CD4-positive, alpha-beta T cell (primary cell): ENCODE data around the gene MAU2. TPM values are rescaled to one million over a fixed set of nuclear protein-coding genes. Genes with fewer than 3 reads are reported as not detected.
A peak's percentile ranks its signal among the peaks of the same experiment; 100 is the strongest.

Experiments
- ATAC-seq: fragments of 200-7000 bp; cut with Tn5 transposase; one replicate; pipeline ENCODE4 v1.10.0; 2022; ENCODE audit warnings: mild to moderate bottlenecking; ENCODE audit not compliant: poor library complexity
- CTCF ChIA-PET: fragments of 350-600 bp; sonication (Branson Sonifier 250); formaldehyde crosslinking; loops from one replicate; lab custom pipeline; 2021; ENCODE audit warnings: antibody characterized with exemption, inconsistent platforms; lab: Charles Lee
- POLR2A ChIA-PET: fragments of 350-600 bp; sonication (Branson Sonifier 250); formaldehyde crosslinking; loops from one replicate; lab custom pipeline; 2021; ENCODE audit warnings: antibody characterized with exemption, inconsistent platforms; lab: Charles Lee
- DNase-seq, 14 experiments: peaks; one replicate each; pipeline ENCODE4 v3.0.0-alpha.2; 2013 to 2020; ENCODE audit warnings: mixed read lengths in 2 of 14
- H3K27ac ChIP-seq, 2 donors: one replicate each; pipeline versions ENCODE4 v1.5.1 to v1.7.0; 2013; ENCODE audit warnings: low read length in 2 of 2, low read depth in 1 of 2, mild to moderate bottlenecking in 1 of 2
- H3K27me3 ChIP-seq, 2 experiments: 1 replicate in 1 of 2; 2 replicates in 1 of 2; pipeline versions ENCODE4 v1.6.1 to v1.7.0; 2013; ENCODE audit warnings: low read length in 2 of 2, control low read depth in 1 of 2, mild to moderate bottlenecking in 1 of 2, moderate library complexity in 1 of 2; ENCODE audit not compliant: insufficient read depth in 2 of 2, control insufficient read depth in 1 of 2
- H3K36me3 ChIP-seq: one replicate; pipeline ENCODE4 v1.6.1; 2013; ENCODE audit warnings: low read length, control low read depth; ENCODE audit not compliant: insufficient read depth
- H3K4me1 ChIP-seq: one replicate; pipeline ENCODE4 v1.6.1; 2013; ENCODE audit warnings: low read length, control low read depth; ENCODE audit not compliant: insufficient read depth
- H3K4me3 ChIP-seq: one replicate; pipeline ENCODE4 v1.5.1; 2013; ENCODE audit warnings: mild to moderate bottlenecking, low read length, moderate library complexity
- H3K9me3 ChIP-seq, 2 experiments: 1 replicate in 1 of 2; 2 replicates in 1 of 2; pipeline versions ENCODE4 v1.6.1 to v1.7.0; 2013; ENCODE audit warnings: low read length in 2 of 2, mild to moderate bottlenecking in 2 of 2, control low read depth in 1 of 2, moderate library complexity in 1 of 2; ENCODE audit not compliant: control insufficient read depth in 1 of 2, insufficient read depth in 1 of 2
- H3K27ac Mint-ChIP-seq: one replicate; pipeline ENCODE4 v1.8.0; 2020; ENCODE audit warnings: mixed read lengths
- H3K27me3 Mint-ChIP-seq: one replicate; pipeline ENCODE4 v1.8.0; 2021; ENCODE audit warnings: mixed read lengths
- H3K36me3 Mint-ChIP-seq: one replicate; pipeline ENCODE4 v1.8.0; 2021; ENCODE audit warnings: low read depth, mixed read lengths
- H3K4me1 Mint-ChIP-seq: one replicate; pipeline ENCODE4 v1.8.0; 2021; ENCODE audit warnings: low read depth, mixed read lengths
- H3K4me3 Mint-ChIP-seq: one replicate; pipeline ENCODE4 v1.8.0; 2020; ENCODE audit warnings: mild to moderate bottlenecking, mixed read lengths
- H3K9me3 Mint-ChIP-seq: one replicate; pipeline ENCODE4 v1.8.0; 2020; ENCODE audit warnings: mixed read lengths
- CTCF ChIP-seq: fragments of 200-600 bp; IDR thresholded peaks from one replicate; pipeline ENCODE4 v1.8.0; 2022; ENCODE audit warnings: antibody characterized with exemption, mild to moderate bottlenecking
- intact Hi-C, 2 experiments: fragments of 100-400 bp; cut with DNase I in 1 of 2; cut with micrococcal nuclease in 1 of 2; formaldehyde crosslinking; loops; one replicate each; pipeline versions ENCODE4 v1.15.1 to v1.9.0; 2023 to 2025; cut with DNase I, micrococcal nuclease
- total RNA-seq, 174 experiments: library from RNA in 2 of 174; stranded (reverse) in 2 of 174; gene quantifications; one replicate each; pipeline ENCODE4 v1.2.3 and lab custom pipeline; 2021 to 2026

MAU2 gene
- total RNA-seq, 2 experiments from 2014 or later = 132 to 133 TPM

- H3K4me1 Mint-ChIP-seq = peaks cover 14% of the 10 kb centered on the region
- no peaks in the 10 kb centered on the region for H3K36me3 ChIP-seq
- ChIA-PET CTCF (no interaction called here), POLR2A (no interaction called here)
- no peak for ATAC-seq
- peaks cover 20% of the 10 kb centered on the region for H3K4me1 ChIP-seq
- no peaks in the 10 kb centered on the region for H3K27me3 ChIP-seq
- TF ChIP-seq CTCF = no peak
- no peak overlapping the region for H3K27ac ChIP-seq
- no peak overlapping the region for H3K27ac Mint-ChIP-seq
- intact Hi-C loops = no loop called here
- no peaks in the 10 kb centered on the region for H3K9me3 ChIP-seq
- no peaks in the 10 kb centered on the region for H3K9me3 Mint-ChIP-seq
- H3K4me3 ChIP-seq = no peak overlapping the region
- H3K27me3 Mint-ChIP-seq = no peaks in the 10 kb centered on the region
- DNase-seq = no peak
- peak overlapping the region; percentile 73 for H3K4me3 Mint-ChIP-seq
- H3K36me3 Mint-ChIP-seq = peaks cover 10% of the 10 kb centered on the region
Observed at GRCh38 chr19:19382118-19382517, 61.5 kb downstream of the MAU2 start.

- Histone ChIP-seq H3K27me3 (no peaks in the 10 kb centered on the region), H3K27ac (no peak overlapping the region), H3K9me3 (no peaks in the 10 kb centered on the region), H3K36me3 (no peaks in the 10 kb centered on the region), H3K4me3 (peak overlapping the region; percentile 92), H3K4me1 (peaks cover 44% of the 10 kb centered on the region)
- ChIA-PET CTCF (interaction anchor here (0.9 to 1.6 kb wide), 2 partner anchors 12 to 21 kb away, joined by 3 to 7 read pairs; partner anchors contain the start of gene GATAD2A), POLR2A (interaction anchor here (1.4 to 2.3 kb wide), 10 partner anchors 9 to 517 kb away, joined by 3 to 44 read pairs (median 6); partner anchors contain the start of genes GATAD2A and ZNF93)
- Mint-ChIP-seq H3K27ac (peak overlapping the region; percentile 94), H3K4me3 (peak overlapping the region; percentile 99), H3K4me1 (peaks cover 37% of the 10 kb centered on the region), H3K9me3 (no peaks in the 10 kb centered on the region), H3K36me3 (peaks cover 10% of the 10 kb centered on the region), H3K27me3 (no peaks in the 10 kb centered on the region)
- no peak for TF ChIP-seq CTCF
- DNase-seq (no peak), ATAC-seq (no peak)
- intact Hi-C loops = loop anchor here in 1 of 2 experiments (2.0 kb wide), 1 partner anchor 18 kb away; no protein-coding TSS in a partner anchor
Observed at GRCh38 chr19:19384486-19384885, 63.9 kb downstream of the MAU2 start.

- H3K27ac Mint-ChIP-seq = peak overlapping the region; percentile 94
- intact Hi-C loops = loop anchor here (1.0 to 5.0 kb wide), 4 partner anchors 19 to 107 kb away; partner anchors contain the start of gene GATAD2A (in 2 of the 2)
- peaks cover 52% of the 10 kb centered on the region for H3K4me1 ChIP-seq
Observed at GRCh38 chr19:19385131-19385895, 64.7 kb downstream of the MAU2 start.

More at GRCh38 chr19:19385131-19385895, 64.7 kb downstream of the MAU2 start:
- peaks cover 10% of the 10 kb centered on the region for H3K36me3 Mint-ChIP-seq
- Histone ChIP-seq H3K9me3 (no peaks in the 10 kb centered on the region), H3K27me3 (no peaks in the 10 kb centered on the region), H3K4me3 (peak overlapping the region; percentile 92), H3K27ac (peak overlapping the region; percentile 64 to 77), H3K36me3 (no peaks in the 10 kb centered on the region)
- DNase-seq (peak; percentile 97 to 100 (median 99)), ATAC-seq (peak; percentile 89)
- no peak for TF ChIP-seq CTCF
- ChIA-PET CTCF (interaction anchor here (0.9 to 1.6 kb wide), 3 partner anchors 13 to 104 kb away, joined by 3 to 9 read pairs (median 7); partner anchors contain the start of gene GATAD2A), POLR2A (interaction anchor here (0.6 to 2.3 kb wide), 22 partner anchors 9 to 516 kb away, joined by 3 to 44 read pairs (median 4); partner anchors contain the start of genes COPE, DDX49, GATAD2A and MAU2)
- H3K4me1 Mint-ChIP-seq = peaks cover 44% of the 10 kb centered on the region
- peak overlapping the region; percentile 99 for H3K4me3 Mint-ChIP-seq
- no peaks in the 10 kb centered on the region for H3K27me3 Mint-ChIP-seq
- H3K9me3 Mint-ChIP-seq = no peaks in the 10 kb centered on the region
